ENCODE measurements around the gene FBLL1.
A peak's percentile ranks its signal among the peaks of the same experiment; 100 is the strongest.
"Not testable (repeated sequence)": the region's sequence is repeated elsewhere in the genome, so short reads cannot be mapped to it uniquely, and the experiment has no call there.

Gene FBLL1

DNA sequence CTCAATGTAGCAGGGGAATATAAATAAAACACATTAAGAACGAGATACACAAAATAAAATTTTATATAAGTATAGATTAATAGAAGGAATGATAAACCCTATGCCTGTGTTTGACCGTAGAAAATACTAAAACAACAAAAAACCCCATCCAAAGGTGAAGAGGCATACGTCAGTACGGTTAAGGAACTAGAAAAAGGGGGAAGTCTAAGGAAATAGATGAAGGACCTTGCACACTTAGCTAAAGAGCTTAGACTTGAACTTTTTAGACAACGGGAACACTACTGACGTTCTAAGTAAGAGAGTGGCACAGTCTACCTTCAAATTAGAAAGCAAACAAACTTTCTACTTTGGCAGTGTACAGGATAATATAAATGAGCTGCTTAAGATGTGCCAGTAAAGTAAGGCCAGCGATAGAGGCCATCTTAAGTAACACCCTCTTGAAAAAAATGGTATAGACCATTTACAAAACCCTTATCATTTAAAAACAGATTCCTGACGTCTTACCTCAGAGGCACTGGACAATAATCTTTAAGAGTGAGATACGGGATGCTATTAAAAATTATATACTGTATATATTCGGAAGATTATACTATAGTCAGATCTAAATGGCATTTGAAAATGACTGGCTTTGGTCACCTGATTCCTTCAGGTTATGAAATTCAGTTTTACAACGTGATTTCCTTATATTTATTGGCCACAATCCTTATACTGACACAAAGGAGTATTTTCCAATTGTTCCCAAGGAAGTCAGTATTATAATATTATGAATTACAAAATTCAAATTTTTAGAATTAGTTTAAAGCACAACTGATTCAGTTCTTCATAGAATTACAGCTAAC is 41.6 kb downstream of the FBLL1 start:
- TF ChIP-seq, protein P1, sequence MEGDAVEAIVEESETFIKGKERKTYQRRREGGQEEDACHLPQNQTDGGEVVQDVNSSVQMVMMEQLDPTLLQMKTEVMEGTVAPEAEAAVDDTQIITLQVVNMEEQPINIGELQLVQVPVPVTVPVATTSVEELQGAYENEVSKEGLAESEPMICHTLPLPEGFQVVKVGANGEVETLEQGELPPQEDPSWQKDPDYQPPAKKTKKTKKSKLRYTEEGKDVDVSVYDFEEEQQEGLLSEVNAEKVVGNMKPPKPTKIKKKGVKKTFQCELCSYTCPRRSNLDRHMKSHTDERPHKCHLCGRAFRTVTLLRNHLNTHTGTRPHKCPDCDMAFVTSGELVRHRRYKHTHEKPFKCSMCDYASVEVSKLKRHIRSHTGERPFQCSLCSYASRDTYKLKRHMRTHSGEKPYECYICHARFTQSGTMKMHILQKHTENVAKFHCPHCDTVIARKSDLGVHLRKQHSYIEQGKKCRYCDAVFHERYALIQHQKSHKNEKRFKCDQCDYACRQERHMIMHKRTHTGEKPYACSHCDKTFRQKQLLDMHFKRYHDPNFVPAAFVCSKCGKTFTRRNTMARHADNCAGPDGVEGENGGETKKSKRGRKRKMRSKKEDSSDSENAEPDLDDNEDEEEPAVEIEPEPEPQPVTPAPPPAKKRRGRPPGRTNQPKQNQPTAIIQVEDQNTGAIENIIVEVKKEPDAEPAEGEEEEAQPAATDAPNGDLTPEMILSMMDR (IDR thresholded peaks at IDR 0.05; ENCODE audit: control insufficient read depth, insufficient read depth, low read depth, low read length, missing control alignments): no peak
- DNase-seq (ENCODE audit: low read depth): no peak
- no peak overlapping the region for H3K4me3 ChIP-seq (ENCODE audit: control insufficient read depth, low read depth, low read length)

DNA sequence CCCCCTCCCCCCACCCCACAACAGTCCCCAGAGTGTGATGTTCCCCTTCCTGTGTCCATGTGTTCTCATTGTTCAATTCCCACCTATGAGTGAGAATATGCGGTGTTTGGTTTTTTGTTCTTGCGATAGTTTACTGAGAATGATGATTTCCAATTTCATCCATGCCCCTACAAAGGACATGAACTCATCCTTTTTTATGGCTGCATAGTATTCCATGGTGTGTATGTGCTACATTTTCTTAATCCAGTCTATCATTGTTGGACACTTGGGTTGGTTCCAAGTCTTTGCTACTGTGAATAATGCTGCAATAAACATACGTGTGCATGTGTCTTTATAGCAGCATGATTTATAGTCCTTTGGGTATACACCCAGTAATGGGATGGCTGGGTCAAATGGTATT is 44.6 kb downstream of the FBLL1 start:
- not testable (repeated sequence) for H3K4me3 ChIP-seq (ENCODE audit: control insufficient read depth, low read depth, low read length); DNase-seq (ENCODE audit: low read depth)

DNA sequence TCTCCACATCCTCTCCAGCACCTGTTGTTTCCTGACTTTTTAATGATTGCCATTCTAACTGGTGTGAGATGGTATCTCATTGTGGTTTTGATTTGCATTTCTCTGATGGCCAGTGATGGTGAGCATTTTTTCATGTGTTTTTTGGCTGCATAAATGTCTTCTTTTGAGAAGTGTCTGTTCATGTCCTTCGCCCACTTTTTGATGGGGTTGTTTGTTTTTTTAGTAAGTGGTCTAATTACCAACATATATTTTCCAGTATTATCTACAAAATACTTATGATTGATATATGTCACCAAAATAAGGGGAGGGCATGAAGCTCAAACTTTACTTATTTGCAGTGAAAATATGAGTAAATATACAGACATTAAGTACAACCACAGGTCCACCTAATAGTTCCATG is 45.1 kb downstream of the FBLL1 start:
- not testable (repeated sequence) for DNase-seq (ENCODE audit: low read depth); H3K4me3 ChIP-seq (ENCODE audit: control insufficient read depth, low read depth, low read length)

DNA sequence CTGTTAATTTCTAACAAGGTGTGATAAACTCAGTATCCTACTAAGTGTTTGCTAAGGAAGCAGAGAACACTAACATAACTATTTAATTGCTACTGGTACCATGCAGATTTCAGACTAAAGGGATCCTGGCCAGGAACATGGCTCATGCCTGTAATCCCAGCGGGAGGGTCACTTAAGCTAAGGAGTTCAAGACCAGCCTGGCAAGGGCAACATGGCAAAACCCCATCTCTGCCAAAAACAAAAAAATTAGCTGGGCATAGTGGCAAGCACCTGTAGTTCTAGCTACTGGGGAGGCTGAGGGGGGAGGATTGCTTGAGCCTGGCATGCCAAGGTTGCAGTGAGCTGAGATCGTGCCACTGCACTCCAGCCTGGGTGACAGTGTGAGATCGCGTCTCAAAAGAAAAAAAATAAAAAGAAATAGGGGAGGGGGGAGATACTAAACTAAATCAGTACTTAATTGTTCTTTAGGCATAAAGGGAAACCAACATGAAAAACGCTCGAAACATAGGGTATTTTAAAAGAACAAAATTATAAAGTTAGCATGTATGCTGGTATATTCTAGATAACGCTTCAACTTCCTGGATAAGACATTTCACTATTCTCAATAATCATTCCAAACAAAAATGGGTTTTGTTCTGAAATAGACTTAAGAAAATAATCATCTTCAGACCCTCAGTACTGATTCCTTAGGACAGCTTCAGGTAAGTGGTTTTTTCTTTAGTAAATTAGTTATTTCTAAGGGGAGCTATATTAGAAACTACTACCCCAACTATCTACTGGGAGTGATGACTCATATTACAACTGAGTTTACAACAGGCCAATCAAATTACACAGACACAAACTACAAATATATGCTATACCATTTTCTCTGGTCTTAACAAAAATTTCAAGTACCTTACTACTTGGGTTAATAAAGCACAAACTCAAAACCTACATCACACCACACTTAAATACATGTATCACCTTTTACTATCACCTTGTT is 46.6 kb downstream of the FBLL1 start:
- TF ChIP-seq, protein P1 (IDR thresholded peaks at IDR 0.05; ENCODE audit: control insufficient read depth, insufficient read depth, low read depth, low read length, missing control alignments): no peak

DNA sequence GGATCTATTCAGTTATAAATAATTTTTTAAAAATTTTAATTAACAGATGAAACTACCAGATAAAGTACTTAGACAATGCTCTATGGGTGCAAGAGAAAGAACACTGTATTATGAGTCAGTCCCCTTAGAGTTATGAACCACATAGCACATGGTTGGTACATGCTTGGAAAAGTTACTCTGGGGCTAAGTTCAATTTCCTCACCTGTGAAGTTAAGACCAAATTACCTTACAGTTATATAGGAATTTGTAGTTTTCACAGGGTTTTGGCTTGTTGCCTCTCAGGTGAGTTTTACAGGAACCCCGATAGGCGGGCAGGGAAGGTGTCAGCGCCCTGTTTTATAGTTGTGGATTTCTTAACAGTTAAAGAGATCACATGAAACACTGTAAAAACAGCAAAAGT is 48.9 kb downstream of the FBLL1 start:
- no peak for DNase-seq (ENCODE audit: low read depth)
- H3K4me3 ChIP-seq (ENCODE audit: control insufficient read depth, low read depth, low read length): peak overlapping the region; percentile 88
- TF ChIP-seq, protein P1 (IDR thresholded peaks at IDR 0.05; ENCODE audit: control insufficient read depth, insufficient read depth, low read depth, low read length, missing control alignments): no peak

More for the DNA sequence above, 46.6 kb downstream of the FBLL1 start:
- no peak for DNase-seq (ENCODE audit: low read depth)
- H3K4me3 ChIP-seq (ENCODE audit: control insufficient read depth, low read depth, low read length): no peak overlapping the region

DNA sequence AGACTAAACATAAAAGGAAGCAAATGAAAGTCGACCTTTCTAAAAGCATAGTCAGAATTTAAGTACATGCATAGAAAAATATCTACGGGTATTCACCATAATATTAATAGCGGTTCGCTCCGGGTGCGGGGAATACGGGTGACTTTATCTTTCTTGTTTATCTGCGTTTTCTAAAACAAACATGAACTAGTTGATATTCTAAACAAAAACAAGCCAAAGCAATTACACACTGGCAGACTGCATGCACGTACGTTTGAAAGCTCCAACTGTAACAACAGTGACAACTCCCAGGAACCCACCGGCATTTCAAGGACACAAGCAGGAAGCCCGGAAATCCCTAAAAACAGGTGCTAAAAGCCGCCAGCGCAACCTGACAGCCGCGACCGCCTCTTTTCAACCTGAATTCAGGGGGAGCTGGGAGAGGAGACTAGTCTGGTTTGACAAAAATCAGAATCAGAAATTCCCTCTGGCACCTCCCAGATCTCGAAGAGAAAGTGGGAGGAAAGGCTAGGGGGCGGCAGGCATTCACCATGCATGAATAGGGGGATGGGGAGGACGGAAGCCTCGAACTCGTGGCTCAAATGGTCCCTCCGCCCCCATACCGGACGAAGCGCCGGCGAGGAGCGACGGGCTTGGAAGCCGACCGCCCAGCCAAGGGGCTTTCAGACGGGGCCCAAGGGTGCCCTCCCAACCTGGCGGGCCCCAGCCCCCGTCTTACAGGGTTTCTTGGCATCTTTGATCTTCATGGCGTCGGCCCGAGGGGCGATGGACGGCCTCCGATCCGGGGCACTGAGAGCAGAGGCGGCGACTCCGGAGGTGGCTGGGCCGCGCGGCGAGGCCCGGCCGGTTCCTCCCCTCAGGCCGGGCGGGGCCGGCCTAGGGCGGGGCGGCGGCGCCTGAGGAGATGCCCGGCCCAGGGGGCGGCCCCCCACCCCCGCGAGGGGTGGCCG is 49.7 kb downstream of the FBLL1 start, which contains the start of gene PANK3:
Gene PANK3, minus strand, starts transcription at position 831 of the 950 bp plus-strand sequence. Its CDS starts 85 bp downstream, at position 746.
- H3K4me3 ChIP-seq (ENCODE audit: control insufficient read depth, low read depth, low read length): peak within 1 kb of the TSS; percentile 88
- no peak for DNase-seq (ENCODE audit: low read depth)
- TF ChIP-seq, protein P1 (IDR thresholded peaks at IDR 0.05; ENCODE audit: control insufficient read depth, insufficient read depth, low read depth, low read length, missing control alignments): no peak
